8988T (cell line): ENCODE measurements around the gene KPNB1.

Source experiments
- DNase-seq: peaks from one replicate; pipeline ENCODE4 v3.0.0; 2011

The KPNB1 gene

GRCh38 chr17:47714773-47715396 is 65.2 kb downstream of the KPNB1 start:
- DNase-seq = no peak

GRCh38 chr17:47715669-47716325 is 66.1 kb downstream of the KPNB1 start:
- DNase-seq = no peak

GRCh38 chr17:47716375-47716774 is 66.7 kb downstream of the KPNB1 start:
- DNase-seq = no peak

GRCh38 chr17:47717261-47717697 is 67.6 kb downstream of the KPNB1 start:
- no peak for DNase-seq

GRCh38 chr17:47717979-47718621 is 68.4 kb downstream of the KPNB1 start:
- DNase-seq = no peak

- DNase-seq = no peak
These were observed 69.1 kb downstream of the KPNB1 start for GRCh38 chr17:47718634-47719405.

GRCh38 chr17:47719411-47720152 is 69.9 kb downstream of the KPNB1 start:
- no peak for DNase-seq

GRCh38 chr17:47720196-47720595 is 70.5 kb downstream of the KPNB1 start:
- DNase-seq = no peak

GRCh38 chr17:47720754-47721533 is 71.2 kb downstream of the KPNB1 start:
- no peak for DNase-seq

- DNase-seq = no peak
These were observed 72.0 kb downstream of the KPNB1 start for GRCh38 chr17:47721725-47722124.

GRCh38 chr17:47724705-47725104 is 75.0 kb downstream of the KPNB1 start:
- DNase-seq = no peak

GRCh38 chr17:47725446-47726111 is 75.9 kb downstream of the KPNB1 start:
- no peak for DNase-seq

GRCh38 chr17:47726796-47727703 is 77.3 kb downstream of the KPNB1 start:
- DNase-seq = no peak

- no peak for DNase-seq
These were observed 78.0 kb downstream of the KPNB1 start for GRCh38 chr17:47727704-47728036.

GRCh38 chr17:47728214-47728877 is 78.6 kb downstream of the KPNB1 start:
- no peak for DNase-seq

- no peak for DNase-seq
These were observed 79.8 kb downstream of the KPNB1 start for GRCh38 chr17:47729476-47729875.

- peak; percentile 20 for DNase-seq
These were observed 81.0 kb downstream of the KPNB1 start for GRCh38 chr17:47730681-47731080.

- DNase-seq = peak; percentile 21
These were observed 81.7 kb downstream of the KPNB1 start for GRCh38 chr17:47731396-47731795.

GRCh38 chr17:47732399-47733046 is 82.8 kb downstream of the KPNB1 start:
- peak; percentile 23 for DNase-seq
